Suprapubic skin (tissue), 4 donors: ENCODE results near the gene PRSS22. TPM values are rescaled to one million over a fixed set of nuclear protein-coding genes. Genes with fewer than 3 reads are reported as not detected.
"Not testable (repeated sequence)": the region's sequence is repeated elsewhere in the genome, so short reads cannot be mapped to it uniquely, and the experiment has no call there.

Experiments
- DNase-seq, 2 donors: peaks; one replicate each; pipeline ENCODE4 v3.0.0-alpha.2; 2019; ENCODE audit warnings: low spot score in 2 of 2
- H3K27ac ChIP-seq: fragments of 200-600 bp; sonication (generic); one replicate; pipeline ENCODE4 v1.5.1; 2019
- H3K27me3 ChIP-seq: fragments of 200-600 bp; sonication (generic); one replicate; pipeline ENCODE4 v1.5.1; 2019
- H3K36me3 ChIP-seq: fragments of 200-600 bp; sonication (generic); one replicate; pipeline ENCODE4 v1.5.1; 2019
- H3K4me1 ChIP-seq: fragments of 200-600 bp; sonication (generic); one replicate; pipeline ENCODE4 v1.5.1; 2019
- H3K4me3 ChIP-seq: fragments of 200-600 bp; sonication (generic); one replicate; pipeline ENCODE4 v1.5.1; 2019; ENCODE audit warnings: mild to moderate bottlenecking
- H3K9me3 ChIP-seq: fragments of 200-600 bp; sonication (generic); one replicate; pipeline ENCODE4 v1.5.1; 2019
- EP300 ChIP-seq: sonication (generic); formaldehyde crosslinking; IDR thresholded peaks from one replicate; pipeline ENCODE4 v1.6.1; 2017; ENCODE audit warnings: antibody characterized with exemption
- POLR2A ChIP-seq, 2 donors: fragments of 450-650 bp; IDR thresholded peaks; one replicate each; pipeline ENCODE4 v1.6.1; 2017; ENCODE audit warnings: antibody characterized with exemption in 2 of 2, mild to moderate bottlenecking in 2 of 2, moderate library complexity in 2 of 2
- POLR2AphosphoS5 ChIP-seq, 3 donors: sonication (generic); formaldehyde crosslinking; IDR thresholded peaks; one replicate each; pipeline ENCODE4 v1.6.1; 2017; ENCODE audit warnings: antibody characterized with exemption in 3 of 3
- WGBS: methylation state at CpG from one replicate; pipeline ENCODE4 v1.1.5; 2018; 5-methylcytosine and 5-hydroxymethylcytosine counted together
- total RNA-seq, 4 donors: library from RNA; depleted of rRNA; stranded (reverse); fragments of >200 nt; gene quantifications; one replicate each; pipeline ENCODE4 v1.1.0, GENCODE V29; 2016
- TF ChIP-seq, protein P1 (sequence below), 2 donors: fragments of 200-600 bp in 1 of 2; fragments of 450-650 bp in 1 of 2; sonication (generic) in 1 of 2; IDR thresholded peaks; one replicate each; pipeline ENCODE4 v1.5.1; 2016 to 2019; ENCODE audit warnings: antibody characterized with exemption in 2 of 2, mild to moderate bottlenecking in 1 of 2, moderate library complexity in 1 of 2

Gene PRSS22, protein sequence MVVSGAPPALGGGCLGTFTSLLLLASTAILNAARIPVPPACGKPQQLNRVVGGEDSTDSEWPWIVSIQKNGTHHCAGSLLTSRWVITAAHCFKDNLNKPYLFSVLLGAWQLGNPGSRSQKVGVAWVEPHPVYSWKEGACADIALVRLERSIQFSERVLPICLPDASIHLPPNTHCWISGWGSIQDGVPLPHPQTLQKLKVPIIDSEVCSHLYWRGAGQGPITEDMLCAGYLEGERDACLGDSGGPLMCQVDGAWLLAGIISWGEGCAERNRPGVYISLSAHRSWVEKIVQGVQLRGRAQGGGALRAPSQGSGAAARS
- 1 to 10 TPM; 1.7 to 8.7 (median 6.7) TPM for total RNA-seq

DNA sequence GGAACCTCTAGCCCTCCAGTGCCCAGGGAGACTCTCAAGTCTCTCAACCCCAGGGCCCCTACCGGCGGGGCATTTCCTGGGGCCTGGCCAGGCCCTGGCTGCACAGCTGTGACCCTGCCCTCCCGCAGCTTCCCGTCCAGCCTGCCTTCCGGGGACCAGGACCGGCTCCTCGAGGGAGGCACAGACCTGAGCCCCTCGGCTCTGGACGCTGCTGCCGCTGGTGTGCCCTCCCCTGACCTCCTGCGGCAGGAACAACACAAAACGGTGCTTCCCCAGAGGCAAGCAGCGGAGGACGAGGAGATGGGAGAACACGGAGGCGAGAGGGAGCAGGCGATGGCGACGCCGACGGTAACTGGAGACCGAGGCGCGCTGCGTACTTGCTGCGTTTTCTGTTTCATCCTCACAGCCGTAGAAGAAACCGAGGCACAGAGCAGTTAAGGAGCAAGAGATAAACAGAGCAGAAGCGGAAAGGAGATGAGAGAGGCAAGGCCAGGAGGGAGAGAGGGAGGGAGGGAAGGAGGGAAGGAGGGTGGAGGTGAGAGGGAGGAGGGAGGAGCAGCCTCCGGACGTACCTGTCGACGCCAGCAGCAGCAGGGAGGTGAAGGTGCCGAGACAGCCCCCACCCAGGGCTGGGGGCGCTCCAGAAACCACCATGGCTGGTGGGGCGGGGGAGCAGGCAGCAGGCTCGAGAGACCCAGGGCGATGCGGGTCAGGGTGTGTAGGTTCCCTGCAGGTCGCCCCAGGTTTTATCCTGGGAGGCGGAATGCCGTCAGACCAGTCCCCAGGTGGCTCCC is at the start of gene PRSS22:
Gene PRSS22, minus strand, starts transcription at position 720 of the 794 bp plus-strand sequence. Its CDS starts 66 bp downstream, at position 654.
- Histone ChIP-seq H3K27ac (peak within 1 kb of the TSS; percentile 81), H3K36me3 (no peaks in the 10 kb centered on the region), H3K27me3 (peaks cover 57% of the 10 kb centered on the region), H3K4me3 (peak within 1 kb of the TSS; percentile 40), H3K4me1 (peaks cover 30% of the 10 kb centered on the region), H3K9me3 (no peaks in the 10 kb centered on the region)
- TF ChIP-seq POLR2A (IDR thresholded peaks at IDR 0.05) = no peak
- TF ChIP-seq EP300 = no peak
- TF ChIP-seq, protein P1, sequence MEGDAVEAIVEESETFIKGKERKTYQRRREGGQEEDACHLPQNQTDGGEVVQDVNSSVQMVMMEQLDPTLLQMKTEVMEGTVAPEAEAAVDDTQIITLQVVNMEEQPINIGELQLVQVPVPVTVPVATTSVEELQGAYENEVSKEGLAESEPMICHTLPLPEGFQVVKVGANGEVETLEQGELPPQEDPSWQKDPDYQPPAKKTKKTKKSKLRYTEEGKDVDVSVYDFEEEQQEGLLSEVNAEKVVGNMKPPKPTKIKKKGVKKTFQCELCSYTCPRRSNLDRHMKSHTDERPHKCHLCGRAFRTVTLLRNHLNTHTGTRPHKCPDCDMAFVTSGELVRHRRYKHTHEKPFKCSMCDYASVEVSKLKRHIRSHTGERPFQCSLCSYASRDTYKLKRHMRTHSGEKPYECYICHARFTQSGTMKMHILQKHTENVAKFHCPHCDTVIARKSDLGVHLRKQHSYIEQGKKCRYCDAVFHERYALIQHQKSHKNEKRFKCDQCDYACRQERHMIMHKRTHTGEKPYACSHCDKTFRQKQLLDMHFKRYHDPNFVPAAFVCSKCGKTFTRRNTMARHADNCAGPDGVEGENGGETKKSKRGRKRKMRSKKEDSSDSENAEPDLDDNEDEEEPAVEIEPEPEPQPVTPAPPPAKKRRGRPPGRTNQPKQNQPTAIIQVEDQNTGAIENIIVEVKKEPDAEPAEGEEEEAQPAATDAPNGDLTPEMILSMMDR (IDR thresholded peaks at IDR 0.05) = no peak
- TF ChIP-seq POLR2AphosphoS5 (IDR thresholded peaks at IDR 0.05) = no peak
- no peak for DNase-seq
- WGBS = 2% methylated on average over 31 of the region's 42 CpGs

DNA sequence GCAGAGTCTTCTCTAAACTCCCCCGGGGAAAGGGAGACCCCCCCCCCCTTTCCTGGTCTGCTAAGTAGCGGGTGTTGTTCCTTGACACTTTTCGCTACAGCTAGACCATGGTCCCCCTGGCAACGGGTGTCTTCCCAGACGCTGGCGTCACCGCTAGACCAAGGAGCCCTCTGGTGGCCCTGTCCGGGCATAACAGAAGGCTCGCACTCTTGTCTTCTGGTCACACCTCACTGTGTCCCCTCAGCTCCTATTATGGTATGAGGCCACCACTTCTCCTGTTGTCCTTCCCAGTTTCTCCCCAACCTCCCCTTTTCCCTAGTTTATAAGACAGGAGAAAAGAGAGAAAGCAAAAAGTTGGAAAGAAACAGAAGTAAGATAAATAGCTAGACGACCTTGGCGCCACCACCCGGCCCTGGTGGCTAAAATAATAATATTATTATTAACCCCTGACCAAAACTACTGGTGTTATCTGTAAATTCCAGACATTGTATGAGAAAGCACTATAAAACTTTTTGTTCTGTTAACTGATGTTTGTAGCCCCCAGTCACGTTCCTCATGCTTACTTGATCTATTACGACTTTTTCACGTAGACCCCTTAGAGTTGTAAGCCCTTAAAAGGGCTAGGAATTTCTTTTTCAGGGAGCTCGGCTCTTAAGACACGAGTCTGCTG is 49.2 kb upstream of the PRSS22 start:
- not testable (repeated sequence) for H3K36me3 ChIP-seq, H3K27ac ChIP-seq, H3K4me3 ChIP-seq, H3K9me3 ChIP-seq, H3K27me3 ChIP-seq, DNase-seq
- H3K4me1 ChIP-seq = peaks cover 27% of the 10 kb centered on the region
- TF ChIP-seq, protein P1 (IDR thresholded peaks at IDR 0.05) = peak; percentile 59 to 60
- WGBS = 23% methylated on average over 15 of the region's 17 CpGs

DNA sequence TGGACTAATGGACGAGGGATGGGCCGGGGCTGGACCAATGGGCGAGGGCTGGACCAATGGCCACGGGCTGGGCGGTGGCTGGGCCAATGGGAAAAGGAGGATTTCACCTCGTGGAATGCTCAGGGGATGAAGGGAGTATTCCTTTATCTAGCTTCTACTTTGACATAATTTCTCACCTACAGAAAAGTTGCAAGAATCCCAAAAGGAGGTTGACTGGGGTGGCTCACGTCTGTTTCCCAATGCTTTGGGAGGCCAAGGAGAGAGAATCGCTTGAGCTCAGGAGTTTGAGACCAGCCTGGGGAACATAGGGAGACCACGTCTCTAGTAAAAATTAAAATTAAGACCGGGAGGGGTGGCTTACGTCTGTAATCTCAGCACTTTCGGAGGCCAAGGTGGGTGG is 48.0 kb upstream of the PRSS22 start:
- Histone ChIP-seq H3K4me1 (peaks cover 21% of the 10 kb centered on the region), H3K27me3 (no peaks in the 10 kb centered on the region), H3K9me3 (no peaks in the 10 kb centered on the region), H3K27ac (no peak overlapping the region), H3K36me3 (no peaks in the 10 kb centered on the region), H3K4me3 (no peak overlapping the region)
- no peak for DNase-seq
- 20% methylated on average over 12 of the region's 12 CpGs for WGBS
- TF ChIP-seq POLR2AphosphoS5 (IDR thresholded peaks at IDR 0.05) (no peak), POLR2A (IDR thresholded peaks at IDR 0.05) (no peak), EP300 (no peak)
- TF ChIP-seq, protein P1 (IDR thresholded peaks at IDR 0.05) = no peak

DNA sequence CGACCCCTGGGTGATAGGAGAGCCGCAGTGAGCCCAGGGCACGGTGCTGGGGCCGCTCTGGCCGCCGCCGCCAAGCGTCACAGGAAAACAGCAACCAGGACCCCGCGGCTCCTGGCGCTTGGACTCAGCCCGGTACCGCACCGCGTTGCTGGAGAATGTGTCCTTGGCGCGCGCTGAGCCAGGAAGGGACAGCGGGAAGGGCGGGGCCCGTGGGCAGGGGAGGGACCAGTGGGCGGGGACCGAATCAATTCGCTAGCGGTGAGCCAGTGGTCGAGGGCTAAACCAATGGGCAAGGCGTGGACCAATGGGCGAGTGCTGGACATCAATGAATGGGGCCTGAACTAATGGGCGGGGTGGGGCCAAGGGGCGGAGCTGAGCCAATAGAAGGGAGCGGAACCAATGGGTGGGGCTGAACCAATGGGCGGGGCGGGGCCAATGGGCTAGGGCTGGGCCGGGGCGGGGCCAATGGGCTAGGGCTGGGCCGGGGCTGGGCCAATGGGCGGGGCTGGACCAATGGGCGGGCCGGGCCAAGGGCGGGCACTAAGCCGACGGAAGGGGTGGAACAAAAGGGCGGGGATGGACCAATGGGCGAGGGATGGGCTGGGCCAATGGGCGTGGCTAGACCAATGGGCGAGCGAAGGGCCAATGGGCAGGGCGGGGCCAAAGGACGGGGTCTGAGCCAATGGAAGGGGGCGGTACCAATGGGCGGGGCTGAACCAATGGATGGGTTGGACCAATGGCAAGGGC is 47.4 kb upstream of the PRSS22 start:
- no peaks in the 10 kb centered on the region for H3K9me3 ChIP-seq

More for the DNA sequence above, 47.4 kb upstream of the PRSS22 start:
- H3K4me3 ChIP-seq = peak overlapping the region; percentile 93
- H3K4me1 ChIP-seq = peaks cover 20% of the 10 kb centered on the region
- peak; percentile 100 for DNase-seq
- H3K27ac ChIP-seq = peak overlapping the region; percentile 89
- no peaks in the 10 kb centered on the region for H3K27me3 ChIP-seq
- H3K36me3 ChIP-seq = peaks cover 5% of the 10 kb centered on the region
- peak in 2 of 3 donors; percentile 16 to 84 for TF ChIP-seq POLR2AphosphoS5 (IDR thresholded peaks at IDR 0.05)
- no peak for TF ChIP-seq EP300
- TF ChIP-seq POLR2A (IDR thresholded peaks at IDR 0.05) = peak; percentile 63 to 71
- TF ChIP-seq, protein P1 (IDR thresholded peaks at IDR 0.05) = no peak
- WGBS = 3% methylated on average over 37 of the region's 51 CpGs
